H9 (cell line): ENCODE data around the gene GGACT. TPM values are rescaled to one million over a fixed set of nuclear protein-coding genes. Genes with fewer than 3 reads are reported as not detected.

Experiments used
- DNase-seq: peaks from one replicate; pipeline ENCODE4 v3.0.0-alpha.2; 2017
- H2AFZ ChIP-seq: one replicate; pipeline ENCODE4 v1.6.1; 2013; ENCODE audit warnings: mild to moderate bottlenecking, low read length, control low read depth, moderate library complexity
- H2AK5ac ChIP-seq: 2 replicates; pipeline ENCODE4 v1.6.1; 2013; ENCODE audit warnings: low read length, control low read depth, mixed read lengths; ENCODE audit not compliant: insufficient read length
- H2BK120ac ChIP-seq: one replicate; pipeline ENCODE4 v1.6.1; 2013; ENCODE audit warnings: low read depth, mild to moderate bottlenecking, low read length, control low read depth, inconsistent platforms; ENCODE audit not compliant: poor library complexity, severe bottlenecking
- H2BK12ac ChIP-seq: 2 replicates; pipeline ENCODE4 v1.6.1; 2013; ENCODE audit warnings: low read length, control low read depth, mixed read lengths, low read depth; ENCODE audit not compliant: insufficient read length
- H2BK15ac ChIP-seq: 2 replicates; pipeline ENCODE4 v1.6.1; 2013; ENCODE audit warnings: low read depth, low read length, control low read depth
- H2BK20ac ChIP-seq: one replicate; pipeline ENCODE4 v1.6.1; 2013; ENCODE audit warnings: low read depth, mild to moderate bottlenecking, low read length, control low read depth, inconsistent platforms; ENCODE audit not compliant: poor library complexity, severe bottlenecking
- H2BK5ac ChIP-seq: 2 replicates; pipeline ENCODE4 v1.6.1; 2013; ENCODE audit warnings: low read length, control low read depth, mixed read lengths; ENCODE audit not compliant: insufficient read length
- H3K14ac ChIP-seq: 2 replicates; pipeline ENCODE4 v1.6.1; 2013; ENCODE audit warnings: low read length, control low read depth; ENCODE audit not compliant: insufficient read depth
- H3K18ac ChIP-seq: 2 replicates; pipeline ENCODE4 v1.6.1; 2013; ENCODE audit warnings: low read depth, mild to moderate bottlenecking, mixed read lengths, low read length, control low read depth; ENCODE audit not compliant: insufficient read length
- H3K23ac ChIP-seq: 2 replicates; pipeline ENCODE4 v1.6.1; 2013; ENCODE audit warnings: low read length, control low read depth, mixed read lengths, low read depth; ENCODE audit not compliant: insufficient read length
- H3K23me2 ChIP-seq: 2 replicates; pipeline ENCODE4 v1.6.1; 2013; ENCODE audit warnings: low read depth, mild to moderate bottlenecking, mixed read lengths, low read length, control low read depth; ENCODE audit not compliant: insufficient read length, poor library complexity, severe bottlenecking
- H3K27ac ChIP-seq: 2 replicates; pipeline ENCODE4 v1.5.1; 2013; ENCODE audit warnings: low read length, control low read depth, mixed read lengths, low read depth; ENCODE audit not compliant: insufficient read length
- H3K27me3 ChIP-seq: 2 replicates; pipeline ENCODE4 v1.6.1; 2013; ENCODE audit warnings: low read length, control low read depth, inconsistent platforms; ENCODE audit not compliant: insufficient read depth
- H3K4ac ChIP-seq: 2 replicates; pipeline ENCODE4 v1.6.1; 2013; ENCODE audit warnings: low read depth, mild to moderate bottlenecking, control low read depth, inconsistent platforms, low read length, moderate library complexity
- H3K4me1 ChIP-seq: 2 replicates; pipeline ENCODE4 v1.6.1; 2013; ENCODE audit warnings: low read length, control low read depth, inconsistent platforms; ENCODE audit not compliant: insufficient read depth
- H3K4me2 ChIP-seq: 2 replicates; pipeline ENCODE4 v1.6.1; 2013; ENCODE audit warnings: low read length, control low read depth, mixed read lengths; ENCODE audit not compliant: insufficient read length, insufficient read depth
- H3K56ac ChIP-seq: 2 replicates; pipeline ENCODE4 v1.6.1; 2013; ENCODE audit warnings: low read depth, mild to moderate bottlenecking, mixed read lengths, low read length, control low read depth; ENCODE audit not compliant: insufficient read length
- H3K79me1 ChIP-seq: 2 replicates; pipeline ENCODE4 v1.6.1; 2013; ENCODE audit warnings: low read depth, mild to moderate bottlenecking, moderate library complexity, low read length, control low read depth, inconsistent platforms; ENCODE audit not compliant: insufficient read depth, poor library complexity, severe bottlenecking
- H3K79me2 ChIP-seq: 2 replicates; pipeline ENCODE4 v1.6.1; 2013; ENCODE audit warnings: low read length, control low read depth, inconsistent platforms; ENCODE audit not compliant: insufficient read depth
- H3K9ac ChIP-seq: 2 replicates; pipeline ENCODE4 v1.6.1; 2013; ENCODE audit warnings: low read length, control low read depth, mixed read lengths; ENCODE audit not compliant: insufficient read length; ENCODE audit errors: extremely low read depth
- H3K9me3 ChIP-seq: one replicate; pipeline ENCODE4 v1.6.1; 2013; ENCODE audit warnings: low read depth, low read length, inconsistent platforms; ENCODE audit not compliant: control insufficient read depth
- H3T11ph ChIP-seq: one replicate; pipeline ENCODE4 v1.6.1; 2013; ENCODE audit warnings: mild to moderate bottlenecking, low read length, control low read depth, inconsistent platforms
- H4K20me1 ChIP-seq: one replicate; pipeline ENCODE4 v1.6.1; 2013; ENCODE audit not compliant: control insufficient read depth, insufficient read length, insufficient read depth
- H4K5ac ChIP-seq: 2 replicates; pipeline ENCODE4 v1.6.1; 2013; ENCODE audit warnings: low read depth, mild to moderate bottlenecking, mixed read lengths, low read length, control low read depth; ENCODE audit not compliant: insufficient read length
- H4K8ac ChIP-seq: replicated peaks from 2 replicates; pipeline ENCODE4 v1.6.1; 2013; ENCODE audit warnings: low read length, control low read depth, mixed read lengths, low read depth; ENCODE audit not compliant: insufficient read length
- H4K91ac ChIP-seq: 2 replicates; pipeline ENCODE4 v1.6.1; 2013; ENCODE audit warnings: low read depth, mild to moderate bottlenecking, moderate library complexity, mixed read lengths, low read length, control low read depth; ENCODE audit not compliant: insufficient read length
- H3K27ac Mint-ChIP-seq, 3 experiments: 2 replicates in 2 of 3; 3 replicates in 1 of 3; pipeline ENCODE4 v1.8.0; 2020 to 2021; ENCODE audit warnings: mixed read lengths in 3 of 3, mild to moderate bottlenecking in 1 of 3, moderate library complexity in 1 of 3
- H3K27me3 Mint-ChIP-seq: 2 replicates; pipeline ENCODE4 v1.8.0; 2021; ENCODE audit warnings: low read depth, mild to moderate bottlenecking, moderate library complexity, mixed read lengths
- H3K36me3 Mint-ChIP-seq, 3 experiments: 2 replicates in 2 of 3; 3 replicates in 1 of 3; pipeline ENCODE4 v1.8.0; 2020 to 2021; ENCODE audit warnings: low read depth in 3 of 3, mixed read lengths in 3 of 3; ENCODE audit not compliant: insufficient read depth in 1 of 3
- H3K4me1 Mint-ChIP-seq, 2 experiments: 2 replicates each; pipeline ENCODE4 v1.8.0; 2020; ENCODE audit warnings: mixed read lengths in 2 of 2
- H3K4me3 Mint-ChIP-seq, 2 experiments: 2 replicates in 1 of 2; 3 replicates in 1 of 2; pipeline ENCODE4 v1.8.0; 2020 to 2021; ENCODE audit warnings: mild to moderate bottlenecking in 2 of 2, mixed read lengths in 2 of 2, moderate library complexity in 1 of 2
- H3K9me3 Mint-ChIP-seq, 2 experiments: 2 replicates in 1 of 2; 3 replicates in 1 of 2; pipeline ENCODE4 v1.8.0; 2020; ENCODE audit warnings: mild to moderate bottlenecking in 2 of 2, mixed read lengths in 2 of 2, moderate library complexity in 1 of 2
- WGBS: extraction: QIAGEN DNeasy Blood & Tissue Kit; methylation state at CpG from one replicate; pipeline ENCODE4 v1.1.7; 2013; ENCODE audit warnings: missing lambda C conversion rate, low lambda C conversion rate, mixed read lengths; ENCODE audit not compliant: insufficient read length; ENCODE audit errors: extremely low coverage; 5-methylcytosine and 5-hydroxymethylcytosine counted together
- total RNA-seq: library from RNA; stranded (reverse); gene quantifications from 2 replicates; pipeline ENCODE4 v1.2.1, GENCODE V29; 2021
- TF ChIP-seq, protein P1 (sequence below): fragments of 200-600 bp; sonication (generic); conservative IDR thresholded peaks from 3 replicates; pipeline ENCODE4 v1.8.0; 2021; ENCODE audit warnings: antibody characterized with exemption, mild to moderate bottlenecking

The GGACT gene
- total RNA-seq, 1 experiment from 2014 or later, result 1.3 TPM

DNA sequence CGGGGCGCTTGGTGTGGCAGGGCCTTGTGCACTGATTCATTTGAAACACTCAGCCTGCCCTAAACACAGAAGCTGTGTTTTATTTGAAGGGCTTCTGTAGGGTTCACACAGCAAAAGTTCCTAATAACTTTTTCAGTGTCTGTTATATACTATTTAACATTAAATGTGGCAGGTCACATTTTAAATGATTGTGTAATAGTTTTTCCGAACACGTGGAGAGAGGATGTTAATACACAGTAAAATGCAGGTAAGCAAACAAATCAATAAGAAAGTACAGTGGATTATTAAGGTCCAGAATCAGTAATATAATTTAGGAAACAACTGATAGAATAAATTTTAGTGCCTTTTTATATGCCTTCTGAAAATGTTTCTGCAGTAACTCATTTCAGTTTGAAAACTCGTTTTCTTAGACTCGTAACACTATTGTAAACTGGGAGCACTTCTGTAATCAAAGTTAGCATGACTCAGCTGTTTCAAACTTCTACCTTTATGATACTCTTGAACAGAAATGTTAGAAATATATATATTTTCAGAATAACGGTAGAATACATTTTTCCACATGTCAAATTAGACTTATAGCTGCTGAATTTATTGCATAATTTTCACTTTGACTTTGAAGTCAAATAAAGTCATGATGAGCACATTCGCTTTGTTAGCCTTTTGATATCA, 70.1 kb downstream of the GGACT start:
- Histone ChIP-seq H3K23ac (no peak overlapping the region), H3K56ac (no peak overlapping the region), H2BK15ac (no peak overlapping the region), H2AK5ac (no peak overlapping the region), H3K27ac (no peak overlapping the region), H4K8ac (no peak overlapping the region), H3K27me3 (no peaks in the 10 kb centered on the region), H4K91ac (no peak overlapping the region), H3K4me1 (peaks cover 17% of the 10 kb centered on the region; the same call in 1 of the 2 replicates), H3K18ac (no peak overlapping the region), H3K4ac (no peak overlapping the region), H2AFZ (no peak overlapping the region), H2BK12ac (no peak overlapping the region), H3K9me3 (no peaks in the 10 kb centered on the region), H3K9ac (no peak overlapping the region), H3K14ac (no peak overlapping the region), H2BK20ac (no peak overlapping the region), H3K79me1 (no peaks in the 10 kb centered on the region), H3K23me2 (no peaks in the 10 kb centered on the region), H4K20me1 (no peaks in the 10 kb centered on the region), H2BK5ac (no peak overlapping the region), H3K4me2 (no peak overlapping the region), H3K79me2 (no peaks in the 10 kb centered on the region), H3T11ph (no peak overlapping the region), H2BK120ac (no peak overlapping the region), H4K5ac (no peak overlapping the region)
- no peak overlapping the region for H3K4me3 Mint-ChIP-seq
- H3K9me3 Mint-ChIP-seq, result no peaks in the 10 kb centered on the region
- no peaks in the 10 kb centered on the region for H3K27me3 Mint-ChIP-seq
- H3K27ac Mint-ChIP-seq, result peak overlapping the region in 1 of 3 experiments; percentile 5; a peak in 1 of 7 replicates
- TF ChIP-seq, protein P1, sequence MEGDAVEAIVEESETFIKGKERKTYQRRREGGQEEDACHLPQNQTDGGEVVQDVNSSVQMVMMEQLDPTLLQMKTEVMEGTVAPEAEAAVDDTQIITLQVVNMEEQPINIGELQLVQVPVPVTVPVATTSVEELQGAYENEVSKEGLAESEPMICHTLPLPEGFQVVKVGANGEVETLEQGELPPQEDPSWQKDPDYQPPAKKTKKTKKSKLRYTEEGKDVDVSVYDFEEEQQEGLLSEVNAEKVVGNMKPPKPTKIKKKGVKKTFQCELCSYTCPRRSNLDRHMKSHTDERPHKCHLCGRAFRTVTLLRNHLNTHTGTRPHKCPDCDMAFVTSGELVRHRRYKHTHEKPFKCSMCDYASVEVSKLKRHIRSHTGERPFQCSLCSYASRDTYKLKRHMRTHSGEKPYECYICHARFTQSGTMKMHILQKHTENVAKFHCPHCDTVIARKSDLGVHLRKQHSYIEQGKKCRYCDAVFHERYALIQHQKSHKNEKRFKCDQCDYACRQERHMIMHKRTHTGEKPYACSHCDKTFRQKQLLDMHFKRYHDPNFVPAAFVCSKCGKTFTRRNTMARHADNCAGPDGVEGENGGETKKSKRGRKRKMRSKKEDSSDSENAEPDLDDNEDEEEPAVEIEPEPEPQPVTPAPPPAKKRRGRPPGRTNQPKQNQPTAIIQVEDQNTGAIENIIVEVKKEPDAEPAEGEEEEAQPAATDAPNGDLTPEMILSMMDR, result no peak
- H3K36me3 Mint-ChIP-seq, result peaks cover 0 to 7% (median 0%) of the 10 kb centered on the region in 3 experiments; a peak in 3 of 7 replicates
- no CpG with 5 or more reads among the region's 8 CpGs for WGBS
- DNase-seq, result no peak
- H3K4me1 Mint-ChIP-seq, result peaks cover 52 to 64% of the 10 kb centered on the region in 2 experiments
